Erythroblast (primary cell): ENCODE measurements around the gene KIR2DL4.
"Not testable (repeated sequence)": the region's sequence is repeated elsewhere in the genome, so short reads cannot be mapped to it uniquely, and the experiment has no call there.

Experiments used
- GATA1 ChIP-seq: IDR thresholded peaks from 2 replicates; pipeline ENCODE4 v1.6.1; 2011; ENCODE audit warnings: low read depth, mild to moderate bottlenecking, control low read depth, low read length, moderate library complexity
- POLR2A ChIP-seq: IDR thresholded peaks from 2 replicates; pipeline ENCODE4 v1.6.1; 2011; ENCODE audit warnings: mild to moderate bottlenecking, low read length

- not testable (repeated sequence) for TF ChIP-seq POLR2A, GATA1
Measured at GRCh38 chr19:54786091-54786723, 17.2 kb upstream of the KIR2DL4 start.
